H1 (cell line): Measurements from ENCODE around the gene HKDC1. TPM values are rescaled to one million over a fixed set of nuclear protein-coding genes. Genes with fewer than 3 reads are reported as not detected.

Source experiments
- CTCF ChIA-PET: fragments of 300-600 bp; sonication (Branson Sonifier 250); formaldehyde crosslinking; loops from one replicate; lab custom pipeline; 2021; ENCODE audit not compliant: partially characterized antibody; lab: Charles Lee
- POLR2A ChIA-PET: fragments of 300-600 bp; sonication (Branson Sonifier 250); formaldehyde crosslinking; loops from one replicate; lab custom pipeline; 2021; ENCODE audit warnings: inconsistent platforms; ENCODE audit not compliant: partially characterized antibody; lab: Charles Lee
- DNase-seq, 2 experiments: peaks; one replicate each; pipeline versions ENCODE4 v3.0.0 to v3.0.0-alpha.2; 2010 to 2022; ENCODE audit warnings: low spot score in 2 of 2, low read depth in 1 of 2, mixed read lengths in 1 of 2
- FAIRE-seq: peaks from 2 replicates; lab custom pipeline; 2011; peaks lifted over from hg19 to GRCh38; lab: Jason Lieb, UNC
- H2AFZ ChIP-seq: 2 replicates; pipeline ENCODE4 v1.8.1; 2012; ENCODE audit warnings: low read length, inconsistent platforms
- H2AK5ac ChIP-seq: 2 replicates; pipeline ENCODE4 v1.6.1; 2013; ENCODE audit warnings: low read depth, low read length
- H2BK120ac ChIP-seq: replicated peaks from 2 replicates; pipeline ENCODE3; 2013; ENCODE audit warnings: low read depth, low read length, inconsistent platforms
- H2BK12ac ChIP-seq: 2 replicates; pipeline ENCODE4 v1.6.1; 2013; ENCODE audit warnings: low read depth, low read length
- H2BK15ac ChIP-seq: 2 replicates; pipeline ENCODE4 v1.6.1; 2013; ENCODE audit warnings: low read length
- H2BK20ac ChIP-seq: 2 replicates; pipeline ENCODE4 v1.6.1; 2013; ENCODE audit warnings: low read length
- H2BK5ac ChIP-seq: 2 replicates; pipeline ENCODE4 v1.6.1; 2013; ENCODE audit warnings: low read depth, low read length
- H3K14ac ChIP-seq: 2 replicates; pipeline ENCODE4 v1.6.1; 2013; ENCODE audit warnings: inconsistent platforms; ENCODE audit not compliant: insufficient read length
- H3K18ac ChIP-seq: 2 replicates; pipeline ENCODE4 v1.6.1; 2013; ENCODE audit warnings: low read length; ENCODE audit errors: extremely low read depth
- H3K23ac ChIP-seq: 2 replicates; pipeline ENCODE4 v1.6.1; 2013; ENCODE audit warnings: inconsistent platforms; ENCODE audit not compliant: insufficient read length
- H3K23me2 ChIP-seq: 2 replicates; pipeline ENCODE4 v1.6.1; 2013; ENCODE audit warnings: low read depth, low read length
- H3K27ac ChIP-seq: 2 replicates; pipeline ENCODE4 v1.6.1; 2011; ENCODE audit warnings: low read depth, low read length, inconsistent platforms
- H3K27me3 ChIP-seq, 4 experiments: replicated peaks in 1 of 4; 1 replicate in 1 of 4; 2 replicates in 3 of 4; pipeline versions ENCODE4 v1.6.1 to v1.8.1; 2011 to 2013; ENCODE audit warnings: low read length in 3 of 4, mild to moderate bottlenecking in 3 of 4, inconsistent platforms in 2 of 4, mixed read lengths in 2 of 4, moderate library complexity in 1 of 4; ENCODE audit not compliant: control insufficient read depth in 3 of 4, insufficient read depth in 3 of 4; ENCODE audit errors: extremely low read depth in 1 of 4
- H3K36me3 ChIP-seq, 4 experiments: 2 replicates each; pipeline versions ENCODE4 v1.6.1 to v1.8.1; 2011 to 2013; ENCODE audit warnings: mild to moderate bottlenecking in 4 of 4, low read length in 3 of 4, moderate library complexity in 2 of 4, control low read depth in 1 of 4, inconsistent platforms in 1 of 4; ENCODE audit not compliant: insufficient read depth in 4 of 4, control insufficient read depth in 2 of 4
- H3K4ac ChIP-seq: replicated peaks from 2 replicates; pipeline ENCODE3; 2013; ENCODE audit warnings: low read length, low read depth, mixed read lengths, inconsistent platforms; ENCODE audit not compliant: insufficient read length
- H3K4me1 ChIP-seq, 4 experiments: replicated peaks in 1 of 4; 1 replicate in 1 of 4; 2 replicates in 3 of 4; pipeline versions ENCODE4 v1.6.1 to v1.8.1; 2011 to 2013; ENCODE audit warnings: low read length in 3 of 4, inconsistent platforms in 2 of 4, mixed read lengths in 1 of 4; ENCODE audit not compliant: insufficient read depth in 4 of 4, control insufficient read depth in 3 of 4
- H3K4me2 ChIP-seq, 2 experiments: 2 replicates each; pipeline versions ENCODE4 v1.6.1 to v1.8.1; 2011 to 2013; ENCODE audit warnings: low read depth in 2 of 2, low read length in 2 of 2, control low read depth in 1 of 2, inconsistent platforms in 1 of 2, mild to moderate bottlenecking in 1 of 2; ENCODE audit not compliant: insufficient read depth in 1 of 2
- H3K4me3 ChIP-seq, 4 experiments: fragments of 200-600, 300-600 bp in 1 of 4; sonication (generic), shearing (Covaris generic), sonication (Bioruptor Twin) in 1 of 4; 2 replicates each; pipeline versions ENCODE4 v1.5.1 to v1.8.1; 2011 to 2016; ENCODE audit warnings: low read length in 4 of 4, low read depth in 3 of 4, control low read depth in 2 of 4, inconsistent platforms in 2 of 4, mild to moderate bottlenecking in 2 of 4, mixed read lengths in 1 of 4, moderate library complexity in 1 of 4; ENCODE audit not compliant: insufficient read depth in 2 of 4; ENCODE audit errors: extremely low read depth in 1 of 4
- H3K56ac ChIP-seq: replicated peaks from 2 replicates; pipeline ENCODE3; 2013; ENCODE audit warnings: low read depth, mild to moderate bottlenecking, mixed read lengths, low read length, inconsistent platforms; ENCODE audit not compliant: insufficient read length
- H3K79me1 ChIP-seq: 2 replicates; pipeline ENCODE4 v1.6.1; 2013; ENCODE audit warnings: low read depth, low read length, control low read depth
- H3K79me2 ChIP-seq, 2 experiments: 2 replicates each; pipeline versions ENCODE4 v1.6.1 to v1.8.1; 2012 to 2013; ENCODE audit warnings: low read length in 2 of 2, mild to moderate bottlenecking in 2 of 2, inconsistent platforms in 1 of 2; ENCODE audit not compliant: insufficient read depth in 2 of 2, control insufficient read depth in 1 of 2
- H3K9ac ChIP-seq, 4 experiments: replicated peaks in 1 of 4; 1 replicate in 1 of 4; 2 replicates in 3 of 4; pipeline versions ENCODE4 v1.6.1 to v1.8.1; 2011 to 2013; ENCODE audit warnings: low read depth in 3 of 4, low read length in 3 of 4, control low read depth in 2 of 4, mild to moderate bottlenecking in 2 of 4, moderate library complexity in 2 of 4, inconsistent platforms in 1 of 4; ENCODE audit errors: extremely low read depth in 1 of 4
- H3K9me3 ChIP-seq, 2 experiments: 2 replicates each; pipeline versions ENCODE4 v1.6.1 to v1.8.1; 2012 to 2013; ENCODE audit warnings: mild to moderate bottlenecking in 2 of 2, moderate library complexity in 2 of 2, control low read depth in 1 of 2, inconsistent platforms in 1 of 2, low read depth in 1 of 2, low read length in 1 of 2, mixed read lengths in 1 of 2; ENCODE audit not compliant: insufficient read depth in 2 of 2
- H4K20me1 ChIP-seq, 2 experiments: replicated peaks in 1 of 2; 2 replicates each; pipeline versions ENCODE3 to v1.8.1; 2011 to 2013; ENCODE audit warnings: inconsistent platforms in 2 of 2, low read length in 2 of 2, mild to moderate bottlenecking in 1 of 2; ENCODE audit not compliant: insufficient read depth in 2 of 2, control insufficient read depth in 1 of 2
- H4K5ac ChIP-seq: 2 replicates; pipeline ENCODE4 v1.6.1; 2013; ENCODE audit warnings: low read length, low read depth, mixed read lengths, inconsistent platforms; ENCODE audit not compliant: insufficient read length
- H4K8ac ChIP-seq: 2 replicates; pipeline ENCODE4 v1.8.0; 2013; ENCODE audit warnings: mild to moderate bottlenecking, moderate library complexity, low read length, inconsistent platforms; ENCODE audit not compliant: insufficient read depth; ENCODE audit errors: extremely low read depth
- H4K91ac ChIP-seq: replicated peaks from 2 replicates; pipeline ENCODE3; 2013; ENCODE audit warnings: low read length, mixed read lengths, inconsistent platforms; ENCODE audit not compliant: insufficient read length
- CREB1 ChIP-seq: IDR thresholded peaks from 2 replicates; pipeline ENCODE4 v1.6.1; 2012; ENCODE audit warnings: inconsistent platforms
- SAP30 ChIP-seq: fragments of 300-600 bp; sonication (generic); IDR thresholded peaks from 2 replicates; pipeline ENCODE4 v1.7.1; 2012; ENCODE audit warnings: low read length, moderate library complexity, mild to moderate bottlenecking, inconsistent platforms; ENCODE audit not compliant: insufficient read depth, insufficient replicate concordance
- SIRT6 ChIP-seq: IDR thresholded peaks from one replicate; pipeline ENCODE4 v1.7.1; 2012; ENCODE audit warnings: low read length, inconsistent platforms
- SP4 ChIP-seq: IDR thresholded peaks from 2 replicates; pipeline ENCODE4 v1.6.1; 2012; ENCODE audit warnings: low read length, inconsistent platforms
- TAF7 ChIP-seq: optimal IDR thresholded peaks from 2 replicates; pipeline ENCODE3; 2011; ENCODE audit warnings: low read depth, mild to moderate bottlenecking, inconsistent platforms, low read length, moderate library complexity, borderline replicate concordance
- USF2 ChIP-seq: IDR thresholded peaks from 2 replicates; pipeline ENCODE4 v1.6.1; 2011; ENCODE audit warnings: low read length, improper control_type of control experiment
- WGBS, 2 experiments: shearing (Covaris generic) in 1 of 2; methylation state at CpG; one replicate each; pipeline versions ENCODE4 v1.1.6 to v1.1.7; 2013 to 2015; ENCODE audit warnings: low lambda C conversion rate in 2 of 2, mixed read lengths in 2 of 2, inconsistent platforms in 1 of 2, low coverage in 1 of 2, missing lambda C conversion rate in 1 of 2; ENCODE audit not compliant: insufficient replicate concordance in 2 of 2, insufficient coverage in 1 of 2, insufficient read length in 1 of 2; ENCODE audit errors: extremely low coverage in 1 of 2, missing lambda C conversion rate in 1 of 2; 5-methylcytosine and 5-hydroxymethylcytosine counted together
- polyA plus RNA-seq, 7 experiments: library from polyadenylated mRNA; depleted of rRNA in 3 of 7; stranded (reverse) in 5 of 7; unstranded in 2 of 7; fragments of >200 nt in 5 of 7; fragments of 200-250 nt in 2 of 7; gene quantifications; 1 replicate in 5 of 7; 2 replicates in 1 of 7; 4 replicates in 1 of 7; pipeline versions ENCODE4 v1.2.1 to v1.2.3, GENCODE V29; 2011 to 2013; ENCODE audit warnings: missing spikeins in 2 of 7, mixed read lengths in 2 of 7
- total RNA-seq: library from RNA; stranded (reverse); fragmentation: NEBNext Ultra II Directional; extraction: Animal tissue kit (Norgen Biotek cat#: 25700); gene quantifications from 2 replicates; pipeline ENCODE4 v1.2.1, GENCODE V29; 2021

HKDC1 gene
- total and polyA plus RNA-seq, 2 of the 8 experiments (the other 6 are each of a cell fraction or from before 2014, with no cell fraction given): 0.12 to 0.78 TPM

GRCh38 chr10:69172241-69172982 is 47.7 kb upstream of the HKDC1 start:
- no peak overlapping the region for H2BK120ac ChIP-seq
- FAIRE-seq: no peak
- H3K14ac ChIP-seq: no peak overlapping the region
- no peak overlapping the region for H3K4ac ChIP-seq
- H2BK5ac ChIP-seq: no peak overlapping the region
- DNase-seq: no peak
- 83% methylated on average over 3 of the region's 3 CpGs; no CpG with 5 or more reads in 1 of the 2 experiments for WGBS, 2 experiments
- no peak overlapping the region for H3K56ac ChIP-seq
- no peak overlapping the region for H3K18ac ChIP-seq
- H4K91ac ChIP-seq: no peak overlapping the region
- H3K23ac ChIP-seq: no peak overlapping the region
- H3K79me2 ChIP-seq: no peaks in the 10 kb centered on the region
- H2AK5ac ChIP-seq: no peak overlapping the region
- CTCF ChIA-PET: interaction anchor here (0.8 kb wide), 1 partner anchor 116 kb away, joined by 3 read pairs; no protein-coding TSS in a partner anchor
- H3K36me3 ChIP-seq: peaks cover 0 to 17% (median 1%) of the 10 kb centered on the region in 4 experiments; a peak in 2 of 8 replicates
- no peak overlapping the region for H4K8ac ChIP-seq
- H3K23me2 ChIP-seq: no peaks in the 10 kb centered on the region
- no peak overlapping the region for H2BK12ac ChIP-seq
- TF ChIP-seq SIRT6 (no peak), SAP30 (no peak), CREB1 (no peak), USF2 (no peak), TAF7 (no peak), SP4 (no peak)
- H3K4me2 ChIP-seq: no peak overlapping the region
- POLR2A ChIA-PET: no interaction called here
- no peak overlapping the region for H3K4me3 ChIP-seq
- H2BK20ac ChIP-seq: no peak overlapping the region
- no peak overlapping the region for H3K27ac ChIP-seq
- H3K79me1 ChIP-seq: no peaks in the 10 kb centered on the region
- no peak overlapping the region for H2AFZ ChIP-seq
- no peaks in the 10 kb centered on the region; a peak in 1 of 7 replicates for H3K27me3 ChIP-seq
- no peaks in the 10 kb centered on the region for H3K9me3 ChIP-seq
- H3K9ac ChIP-seq: no peak overlapping the region
- no peaks in the 10 kb centered on the region for H4K20me1 ChIP-seq
- H3K4me1 ChIP-seq: no peaks in the 10 kb centered on the region
- no peak overlapping the region for H2BK15ac ChIP-seq
- H4K5ac ChIP-seq: no peak overlapping the region
